HepG2 (cell line): ENCODE data around the gene CDH13. TPM values are rescaled to one million over a fixed set of nuclear protein-coding genes. Genes with fewer than 3 reads are reported as not detected.

Experiments
- ATAC-seq: fragments of 200-7000 bp; cut with Tn5 transposase; 3 replicates; pipeline ENCODE4 v1.9.1; 2020; ENCODE audit warnings: mild to moderate bottlenecking, moderate library complexity
- BruUV-seq: library from RNA; stranded (reverse); fragments of 400-500 nt; replicated peaks from 2 replicates; lab custom pipeline; 2021; lab: Mats Ljungman, UMichigan
- CTCF ChIA-PET: fragments of 300-600 bp; formaldehyde crosslinking; extraction: SDS; loops from one replicate; lab custom pipeline; 2021; ENCODE audit warnings: low total read pairs, inconsistent platforms, low intra/inter-chr PET ratio; lab: Yijun Ruan, JAX
- POLR2A ChIA-PET: fragments of 350-600 bp; sonication (Branson Sonifier 250); formaldehyde crosslinking; loops from one replicate; lab custom pipeline; 2020; ENCODE audit warnings: antibody characterized with exemption, inconsistent platforms; lab: Yijun Ruan, JAX
- DNase-seq: peaks from one replicate; pipeline ENCODE4 v3.0.0-alpha.2; 2015; ENCODE audit warnings: low spot score
- FAIRE-seq: peaks from 3 replicates; lab custom pipeline; 2011; peaks lifted over from hg19 to GRCh38; lab: Jason Lieb, UNC
- H2AFZ ChIP-seq: one replicate; pipeline ENCODE4 v1.6.1; 2011; ENCODE audit warnings: low read length, inconsistent platforms
- H3K27ac ChIP-seq: fragments of 300-600 bp; 3 replicates; pipeline ENCODE4 v1.8.0; 2011; ENCODE audit warnings: mixed run types, mild to moderate bottlenecking, mixed read lengths, low read length, inconsistent platforms; ENCODE audit not compliant: insufficient read depth; ENCODE audit errors: extremely low read length
- H3K27me3 ChIP-seq, 2 experiments: fragments of 200-600 bp in 1 of 2; 2 replicates in 1 of 2; 3 replicates in 1 of 2; pipeline versions ENCODE4 v1.6.0 to v1.8.0; 2011; ENCODE audit warnings: low read length in 2 of 2, mild to moderate bottlenecking in 2 of 2, moderate library complexity in 2 of 2, inconsistent platforms in 1 of 2; ENCODE audit not compliant: insufficient read depth in 2 of 2, control insufficient read depth in 1 of 2
- H3K36me3 ChIP-seq, 2 experiments: fragments of 200-600 bp in 1 of 2; replicated peaks in 1 of 2; 2 replicates in 1 of 2; 3 replicates in 1 of 2; pipeline versions ENCODE4 v1.5.1 to v1.8.0; 2011; ENCODE audit warnings: low read length in 2 of 2, inconsistent platforms in 1 of 2; ENCODE audit not compliant: insufficient read depth in 2 of 2, control insufficient read depth in 1 of 2
- H3K4me1 ChIP-seq: 2 replicates; pipeline ENCODE4 v1.5.1; 2012; ENCODE audit warnings: low read length, inconsistent platforms; ENCODE audit not compliant: insufficient read depth
- H3K4me2 ChIP-seq: 2 replicates; pipeline ENCODE4 v1.6.0; 2011; ENCODE audit warnings: low read depth, low read length, inconsistent platforms
- H3K4me3 ChIP-seq, 3 experiments: fragments of 200-600 bp in 1 of 3; sonication (generic), shearing (Covaris generic) in 1 of 3; replicated peaks in 1 of 3; 2 replicates each; pipeline ENCODE4 v1.5.1; 2011 to 2016; ENCODE audit warnings: low read length in 3 of 3, inconsistent platforms in 2 of 3, low read depth in 2 of 3, mild to moderate bottlenecking in 2 of 3, control low read depth in 1 of 3, mixed read lengths in 1 of 3; ENCODE audit not compliant: insufficient read depth in 1 of 3
- H3K79me2 ChIP-seq: one replicate; pipeline ENCODE4 v1.6.1; 2011; ENCODE audit warnings: low read length, inconsistent platforms; ENCODE audit not compliant: insufficient read depth
- H3K9ac ChIP-seq: 2 replicates; pipeline ENCODE4 v1.6.0; 2011; ENCODE audit warnings: mild to moderate bottlenecking, low read depth, low read length, inconsistent platforms; ENCODE audit not compliant: insufficient read depth
- H3K9me3 ChIP-seq: 2 replicates; pipeline ENCODE4 v1.5.1; 2012; ENCODE audit warnings: mild to moderate bottlenecking, low read length
- H4K20me1 ChIP-seq: 2 replicates; pipeline ENCODE4 v1.6.0; 2011; ENCODE audit warnings: inconsistent platforms, mild to moderate bottlenecking, low read length, moderate library complexity; ENCODE audit not compliant: insufficient read depth
- AKNA ChIP-seq: sonication (generic); formaldehyde crosslinking; IDR thresholded peaks from 2 replicates; pipeline ENCODE4 v1.4.0; 2020; ENCODE audit warnings: missing genetic modification reagents, borderline replicate concordance
- ELF1 ChIP-seq: sonication (generic); formaldehyde crosslinking; IDR thresholded peaks from 2 replicates; pipeline ENCODE4 v1.4.0; 2020; ENCODE audit warnings: missing genetic modification reagents
- IRX3 ChIP-seq: sonication (generic); formaldehyde crosslinking; IDR thresholded peaks from 2 replicates; pipeline ENCODE4 v1.8.1; 2023; ENCODE audit warnings: mild to moderate bottlenecking, low read depth, missing genetic modification reagents, borderline replicate concordance
- KDM3A ChIP-seq: IDR thresholded peaks from 2 replicates; pipeline ENCODE4 v1.6.1; 2018; ENCODE audit warnings: low read depth, missing compliant biosample characterization
- MYC ChIP-seq: sonication (generic); formaldehyde crosslinking; IDR thresholded peaks from 2 replicates; pipeline ENCODE4 v1.9.0; 2021; ENCODE audit warnings: missing genetic modification reagents, borderline replicate concordance
- RELA ChIP-seq: sonication (generic); formaldehyde crosslinking; IDR thresholded peaks from 2 replicates; pipeline ENCODE4 v1.4.0; 2020; ENCODE audit warnings: missing genetic modification reagents
- XRCC5 ChIP-seq: fragments of 200-400 bp; formaldehyde crosslinking; optimal IDR thresholded peaks from 2 replicates; pipeline ENCODE3; 2017; ENCODE audit warnings: mild to moderate bottlenecking, low read length
- ZFAT ChIP-seq: sonication (generic); formaldehyde crosslinking; conservative IDR thresholded peaks from 2 replicates; pipeline ENCODE4 v1.8.1; 2023; ENCODE audit warnings: missing genetic modification reagents, inconsistent platforms
- ZNF230 ChIP-seq: sonication (generic); formaldehyde crosslinking; IDR thresholded peaks from 2 replicates; pipeline ENCODE4 v1.4.0; 2020; ENCODE audit warnings: mild to moderate bottlenecking, missing genetic modification reagents
- whole genome bisulfite sequencing: methylation state at CpG from one replicate; pipeline ENCODE4 v1.1.6; 2017; ENCODE audit warnings: low lambda C conversion rate; 5-methylcytosine and 5-hydroxymethylcytosine counted together
- in situ Hi-C: cut with HindIII; loops from 2 replicates; pipeline ENCODE4 v1.10.0; 2017; ENCODE audit warnings: low pct_unique_long_range_greater_than_20kb; ENCODE audit not compliant: extremely low pct_ligation_motif_present
- intact Hi-C: fragments of 100-400 bp; cut with micrococcal nuclease; formaldehyde crosslinking; loops from one replicate; pipeline ENCODE4 v1.10.0; 2022; ENCODE audit not compliant: unreplicated experiment
- polyA plus RNA-seq, 8 experiments: library from polyadenylated mRNA; depleted of rRNA in 3 of 8; stranded (reverse) in 7 of 8; unstranded in 1 of 8; fragments of >200 nt; fragmentation: Illumina TruSeq in 4 of 8; extraction: Trizol in 4 of 8; gene quantifications; 2 replicates each; pipeline versions ENCODE4 v1.2.1 to v1.2.3, GENCODE V29; 2011 to 2016; ENCODE audit warnings: low read depth in 4 of 8, missing spikeins in 1 of 8, mixed read lengths in 1 of 8; ENCODE audit not compliant: insufficient read depth in 1 of 8
- total RNA-seq, 5 experiments: library from RNA; depleted of rRNA; stranded (reverse); fragments of >200 nt; fragmentation: Illumina TruSeq; extraction: Trizol; gene quantifications; 2 replicates each; pipeline ENCODE4 v1.2.3, GENCODE V29; 2016; ENCODE audit warnings: low read depth in 1 of 5
- TF ChIP-seq, protein P1 (sequence below): sonication (generic); formaldehyde crosslinking; IDR thresholded peaks from 2 replicates; pipeline ENCODE4 v1.5.0; 2020; ENCODE audit warnings: mild to moderate bottlenecking, missing genetic modification reagents, moderate library complexity

CDH13 gene
- total and polyA plus RNA-seq, 2 of the 13 experiments (the other 11 are each of a cell fraction or from before 2014, with no cell fraction given) = not detected

DNA sequence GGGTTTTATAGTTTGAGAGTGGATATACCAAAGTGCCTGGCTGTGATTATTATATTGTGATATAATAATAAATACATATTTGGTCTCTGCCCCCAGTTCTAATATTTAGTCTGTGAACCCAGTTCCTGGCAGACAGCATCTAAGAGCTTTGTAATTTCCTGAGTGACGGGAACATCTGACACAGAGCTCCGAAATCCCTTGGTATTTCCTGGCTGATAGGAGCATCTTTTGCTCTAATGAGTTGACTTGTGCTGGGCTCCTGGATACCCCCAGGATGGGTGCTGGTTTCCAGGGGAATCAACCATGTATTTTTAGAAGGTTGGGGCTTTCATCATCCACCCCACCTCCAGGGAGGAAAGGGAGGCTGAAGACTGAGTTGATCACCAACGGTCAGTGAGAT lies 187.3 kb downstream of the CDH13 start:
- H3K4me3 ChIP-seq = no peak overlapping the region
- ATAC-seq (no peak), FAIRE-seq (no peak), DNase-seq (no peak)
- H3K27ac ChIP-seq = no peak overlapping the region
- TF ChIP-seq XRCC5 = no peak
- TF ChIP-seq RELA (CRISPR knock-in tag) = no peak
- no peak for TF ChIP-seq IRX3 (CRISPR knock-in tag)
- TF ChIP-seq ZFAT = no peak
- no peak for TF ChIP-seq ZNF230
- TF ChIP-seq MYC (CRISPR knock-in tag) = no peak
- no peak for TF ChIP-seq KDM3A
- no peak for TF ChIP-seq ELF1 (CRISPR knock-in tag)
- TF ChIP-seq, protein P1, sequence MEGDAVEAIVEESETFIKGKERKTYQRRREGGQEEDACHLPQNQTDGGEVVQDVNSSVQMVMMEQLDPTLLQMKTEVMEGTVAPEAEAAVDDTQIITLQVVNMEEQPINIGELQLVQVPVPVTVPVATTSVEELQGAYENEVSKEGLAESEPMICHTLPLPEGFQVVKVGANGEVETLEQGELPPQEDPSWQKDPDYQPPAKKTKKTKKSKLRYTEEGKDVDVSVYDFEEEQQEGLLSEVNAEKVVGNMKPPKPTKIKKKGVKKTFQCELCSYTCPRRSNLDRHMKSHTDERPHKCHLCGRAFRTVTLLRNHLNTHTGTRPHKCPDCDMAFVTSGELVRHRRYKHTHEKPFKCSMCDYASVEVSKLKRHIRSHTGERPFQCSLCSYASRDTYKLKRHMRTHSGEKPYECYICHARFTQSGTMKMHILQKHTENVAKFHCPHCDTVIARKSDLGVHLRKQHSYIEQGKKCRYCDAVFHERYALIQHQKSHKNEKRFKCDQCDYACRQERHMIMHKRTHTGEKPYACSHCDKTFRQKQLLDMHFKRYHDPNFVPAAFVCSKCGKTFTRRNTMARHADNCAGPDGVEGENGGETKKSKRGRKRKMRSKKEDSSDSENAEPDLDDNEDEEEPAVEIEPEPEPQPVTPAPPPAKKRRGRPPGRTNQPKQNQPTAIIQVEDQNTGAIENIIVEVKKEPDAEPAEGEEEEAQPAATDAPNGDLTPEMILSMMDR = no peak
- TF ChIP-seq AKNA (CRISPR knock-in tag) = no peak
- no peaks in the 10 kb centered on the region for H4K20me1 ChIP-seq
- POLR2A ChIA-PET = no interaction called here
- no TSS peak for BruUV-seq
- no peak overlapping the region for H2AFZ ChIP-seq
- no peak overlapping the region for H3K4me2 ChIP-seq
- no peak overlapping the region for H3K9ac ChIP-seq
- WGBS = 0% methylated on average over 3 of the region's 3 CpGs
- intact Hi-C loops = no loop called here
- H3K36me3 ChIP-seq = no peaks in the 10 kb centered on the region
- no peaks in the 10 kb centered on the region for H3K4me1 ChIP-seq
- no peaks in the 10 kb centered on the region for H3K79me2 ChIP-seq
- H3K9me3 ChIP-seq = no peaks in the 10 kb centered on the region
- in situ Hi-C loops = no loop called here
- H3K27me3 ChIP-seq = no peaks in the 10 kb centered on the region
- CTCF ChIA-PET = no interaction called here
